ENCODE measurements around the gene TDRD9. TPM values are rescaled to one million over a fixed set of nuclear protein-coding genes. Genes with fewer than 3 reads are reported as not detected.

The TDRD9 gene
- total RNA-seq, 1 donor from 2014 or later, result 8.5 TPM

- Histone ChIP-seq H3K27ac (no peak overlapping the region), H3K9me3 (no peaks in the 10 kb centered on the region), H3K4me3 (no peak overlapping the region), H3K36me3 (no peaks in the 10 kb centered on the region), H3K4me1 (peaks cover 6% of the 10 kb centered on the region), H3K27me3 (ENCODE audit: low read depth) (peaks cover 38% of the 10 kb centered on the region)
- no peak for TF ChIP-seq CTCF (IDR thresholded peaks at IDR 0.05)
- ATAC-seq (no peak), DNase-seq (peak; percentile 39)
- intact Hi-C loops (cut with DNase I), result no loop called here
Measured at GRCh38 chr14:104091061-104091926, 163.0 kb downstream of the TDRD9 start.

- ATAC-seq (no peak), DNase-seq (peak; percentile 40)
- H3K27ac ChIP-seq, result no peak overlapping the region
- peaks cover 6% of the 10 kb centered on the region for H3K4me1 ChIP-seq
- H3K36me3 ChIP-seq, result no peaks in the 10 kb centered on the region
- H3K9me3 ChIP-seq, result no peaks in the 10 kb centered on the region
- TF ChIP-seq CTCF (IDR thresholded peaks at IDR 0.05), result no peak
- peaks cover 29% of the 10 kb centered on the region for H3K27me3 ChIP-seq (ENCODE audit: low read depth)
- intact Hi-C loops (cut with DNase I), result no loop called here
- H3K4me3 ChIP-seq, result no peak overlapping the region
Measured at GRCh38 chr14:104091927-104092771, 163.9 kb downstream of the TDRD9 start.

- no peaks in the 10 kb centered on the region for H3K9me3 ChIP-seq
- no peak for ATAC-seq
- peaks cover 22% of the 10 kb centered on the region for H3K27me3 ChIP-seq (ENCODE audit: low read depth)
- H3K4me3 ChIP-seq, result no peak overlapping the region
- DNase-seq, result peak; percentile 42
- intact Hi-C loops (cut with DNase I), result no loop called here
- no peak overlapping the region for H3K27ac ChIP-seq
- no peaks in the 10 kb centered on the region for H3K36me3 ChIP-seq
- TF ChIP-seq CTCF (IDR thresholded peaks at IDR 0.05), result no peak
- H3K4me1 ChIP-seq, result peaks cover 6% of the 10 kb centered on the region
Measured at GRCh38 chr14:104092931-104093365, 164.7 kb downstream of the TDRD9 start.

GRCh38 chr14:104093366-104094055 is 165.3 kb downstream of the TDRD9 start:
- Histone ChIP-seq H3K36me3 (no peaks in the 10 kb centered on the region), H3K4me1 (peaks cover 6% of the 10 kb centered on the region), H3K9me3 (no peaks in the 10 kb centered on the region), H3K27me3 (ENCODE audit: low read depth) (peaks cover 21% of the 10 kb centered on the region), H3K4me3 (no peak overlapping the region), H3K27ac (no peak overlapping the region)
- ATAC-seq (peak; percentile 46 to 71), DNase-seq (peak; percentile 55)
- no peak for TF ChIP-seq CTCF (IDR thresholded peaks at IDR 0.05)
- intact Hi-C loops (cut with DNase I), result no loop called here

GRCh38 chr14:104094056-104094708 is 165.9 kb downstream of the TDRD9 start:
- Histone ChIP-seq H3K36me3 (no peaks in the 10 kb centered on the region), H3K9me3 (no peaks in the 10 kb centered on the region), H3K27ac (no peak overlapping the region), H3K4me1 (peaks cover 6% of the 10 kb centered on the region), H3K27me3 (ENCODE audit: low read depth) (peaks cover 21% of the 10 kb centered on the region), H3K4me3 (no peak overlapping the region)
- no peak for TF ChIP-seq CTCF (IDR thresholded peaks at IDR 0.05)
- ATAC-seq (peak in 1 of 2 donors; percentile 1), DNase-seq (peak; percentile 40)
- intact Hi-C loops (cut with DNase I), result no loop called here
